T-helper 1 cell treated with Interleukin-12 subunit alpha and Interleukin-12 subunit beta and Interleukin-4 antibody, amounts not matched to agents 30 μg/mL and 1 μg/mL, for 36 hours (primary cell): ENCODE data around the gene KDELR3.
A peak's percentile ranks its signal among the peaks of the same experiment; 100 is the strongest.

ENCODE experiments used
- H3K27ac Mint-ChIP-seq: one replicate; pipeline ENCODE4 v1.8.0; 2021; ENCODE audit warnings: mild to moderate bottlenecking, mixed read lengths
- H3K27me3 Mint-ChIP-seq: one replicate; pipeline ENCODE4 v1.8.0; 2021; ENCODE audit warnings: low read depth, mixed read lengths
- H3K36me3 Mint-ChIP-seq: one replicate; pipeline ENCODE4 v1.8.0; 2021; ENCODE audit warnings: low read depth, mixed read lengths
- H3K4me1 Mint-ChIP-seq: one replicate; pipeline ENCODE4 v1.8.0; 2021; ENCODE audit warnings: low read depth, mixed read lengths
- H3K4me3 Mint-ChIP-seq: one replicate; pipeline ENCODE4 v1.8.0; 2021; ENCODE audit warnings: mild to moderate bottlenecking, moderate library complexity, mixed read lengths
- H3K9me3 Mint-ChIP-seq: one replicate; pipeline ENCODE4 v1.8.0; 2021; ENCODE audit warnings: mixed read lengths

KDELR3 gene

DNA sequence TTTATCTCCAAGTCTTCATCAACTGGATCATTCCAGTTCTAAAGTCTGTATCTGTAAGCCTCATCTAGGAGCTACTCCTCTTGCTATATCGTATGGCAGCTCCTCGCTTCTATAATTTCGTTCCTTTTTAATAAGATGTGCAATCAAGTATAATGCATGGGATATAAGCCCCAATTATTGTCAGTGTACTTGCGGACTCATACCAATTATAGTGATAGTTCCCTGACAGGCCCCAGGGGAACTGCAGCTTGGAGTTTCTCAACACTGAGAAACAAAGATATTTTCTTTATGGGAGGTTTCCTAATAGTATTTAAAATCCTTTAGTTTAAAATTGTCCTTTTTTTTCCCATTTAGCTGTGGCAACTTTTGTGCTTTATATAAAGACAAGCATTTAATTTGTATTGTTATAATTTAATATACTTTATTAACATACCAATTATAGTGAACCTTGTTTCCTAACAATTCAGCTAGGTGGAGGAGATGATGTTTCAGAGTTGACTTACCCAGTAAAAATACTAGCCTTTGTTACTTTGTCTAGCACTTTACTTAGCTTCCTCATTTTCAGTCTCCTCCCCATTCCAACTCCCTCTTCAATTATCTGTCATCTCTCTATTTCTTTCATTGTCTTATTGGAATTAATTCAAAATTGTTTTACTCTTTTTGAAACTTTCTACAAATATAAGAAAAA, 63.5 kb downstream of the KDELR3 start:
- H3K4me1 Mint-ChIP-seq = peaks cover 7% of the 10 kb centered on the region
- H3K27me3 Mint-ChIP-seq = no peaks in the 10 kb centered on the region
- peaks cover 4% of the 10 kb centered on the region for H3K36me3 Mint-ChIP-seq
- peak overlapping the region; percentile 30 for H3K4me3 Mint-ChIP-seq
- no peaks in the 10 kb centered on the region for H3K9me3 Mint-ChIP-seq
- H3K27ac Mint-ChIP-seq = peak overlapping the region; percentile 79
